ENCODE data around the gene APOA4. TPM values are rescaled to one million over a fixed set of nuclear protein-coding genes. Genes with fewer than 3 reads are reported as not detected.

Gene APOA4
- polyA plus RNA-seq, 3 donors, result not detected

- peaks cover 91 to 99% of the 10 kb centered on the region in 2 donors for H3K36me3 Mint-ChIP-seq
Observed at GRCh38 chr11:116860303-116860702, 37.2 kb upstream of the APOA4 start.

GRCh38 chr11:116859175-116859574 is 36.1 kb upstream of the APOA4 start:
- Mint-ChIP-seq H3K4me3 (no peak overlapping the region), H3K4me1 (peaks cover 10% of the 10 kb centered on the region), H3K9me3 (no peaks in the 10 kb centered on the region), H3K27me3 (ENCODE audit: low read depth in 3 of 3) (no peaks in the 10 kb centered on the region), H3K27ac (peak overlapping the region in 4 of 7 donors; percentile 46 to 82 (median 56)), H3K36me3 (peaks cover 88 to 99% of the 10 kb centered on the region in 2 donors)
- Histone ChIP-seq H3K36me3 (replicated peaks in 1 of 2; ENCODE audit: control insufficient read depth in 1 of 2, insufficient read depth in 2 of 2, low read length in 2 of 2) (peaks cover 81 to 93% of the 10 kb centered on the region in 2 donors), H3K27me3 (ENCODE audit: control insufficient read depth in 2 of 2, insufficient read depth in 2 of 2, low read length in 2 of 2) (no peaks in the 10 kb centered on the region), H3K9ac (ENCODE audit: insufficient read depth, low read length, poor library complexity, severe bottlenecking) (no peak overlapping the region), H4K20me1 (ENCODE audit: insufficient read depth, low read length) (peaks cover 24% of the 10 kb centered on the region), H3K27ac (ENCODE audit: low read depth in 1 of 2, low read length in 2 of 2) (no peak overlapping the region), H3K4me1 (ENCODE audit: control insufficient read depth in 1 of 2, insufficient read depth in 2 of 2, low read length in 2 of 2) (peaks cover 4 to 15% of the 10 kb centered on the region in 2 donors), H2AFZ (ENCODE audit: insufficient read depth, low read depth, low read length, poor library complexity, severe bottlenecking) (no peak overlapping the region), H3K4me2 (replicated peaks; ENCODE audit: extremely low read depth, low read length, poor library complexity, severe bottlenecking) (no peak overlapping the region), H3K79me2 (ENCODE audit: insufficient read depth, low read length) (peaks cover 7% of the 10 kb centered on the region), H3K9me3 (replicated peaks in 1 of 2; ENCODE audit: control insufficient read depth in 1 of 2, insufficient read depth in 1 of 2, low read length in 2 of 2) (no peaks in the 10 kb centered on the region), H3K4me3 (replicated peaks in 1 of 3; ENCODE audit: low read depth in 2 of 3, low read length in 3 of 3) (no peak overlapping the region)
- DNase-seq, result no peak
- TF ChIP-seq CTCF (IDR thresholded peaks at IDR 0.05), result no peak
- WGBS (ENCODE audit: insufficient coverage), result 97% methylated on average over 8 of the region's 8 CpGs
- intact Hi-C loops (cut with micrococcal nuclease), result no loop called here

More at GRCh38 chr11:116860303-116860702, 37.2 kb upstream of the APOA4 start:
- Histone ChIP-seq H3K4me3 (replicated peaks in 1 of 3; ENCODE audit: low read depth in 2 of 3, low read length in 3 of 3) (no peak overlapping the region), H3K9ac (ENCODE audit: insufficient read depth, low read length, poor library complexity, severe bottlenecking) (no peak overlapping the region), H3K4me2 (replicated peaks; ENCODE audit: extremely low read depth, low read length, poor library complexity, severe bottlenecking) (no peak overlapping the region), H3K4me1 (ENCODE audit: control insufficient read depth in 1 of 2, insufficient read depth in 2 of 2, low read length in 2 of 2) (peaks cover 0 to 6% of the 10 kb centered on the region in 2 donors), H3K27me3 (ENCODE audit: control insufficient read depth in 2 of 2, insufficient read depth in 2 of 2, low read length in 2 of 2) (no peaks in the 10 kb centered on the region), H3K27ac (ENCODE audit: low read depth in 1 of 2, low read length in 2 of 2) (no peak overlapping the region), H3K36me3 (replicated peaks in 1 of 2; ENCODE audit: control insufficient read depth in 1 of 2, insufficient read depth in 2 of 2, low read length in 2 of 2) (peaks cover 92 to 96% of the 10 kb centered on the region in 2 donors), H3K9me3 (replicated peaks in 1 of 2; ENCODE audit: control insufficient read depth in 1 of 2, insufficient read depth in 1 of 2, low read length in 2 of 2) (no peaks in the 10 kb centered on the region), H3K79me2 (ENCODE audit: insufficient read depth, low read length) (peaks cover 4% of the 10 kb centered on the region), H4K20me1 (ENCODE audit: insufficient read depth, low read length) (peaks cover 15% of the 10 kb centered on the region), H2AFZ (ENCODE audit: insufficient read depth, low read depth, low read length, poor library complexity, severe bottlenecking) (no peak overlapping the region)
- Mint-ChIP-seq H3K4me1 (peaks cover 3% of the 10 kb centered on the region), H3K27ac (peak overlapping the region in 1 of 7 donors; percentile 50), H3K4me3 (no peak overlapping the region), H3K9me3 (no peaks in the 10 kb centered on the region), H3K27me3 (ENCODE audit: low read depth in 3 of 3) (no peaks in the 10 kb centered on the region)
- intact Hi-C loops (cut with micrococcal nuclease), result no loop called here
- DNase-seq, result no peak
- no peak for TF ChIP-seq CTCF (IDR thresholded peaks at IDR 0.05)
- WGBS (ENCODE audit: insufficient coverage), result no CpG with 5 or more reads among the region's 6 CpGs

Data from CD14-positive monocyte (primary cell).